Skeletal muscle tissue (tissue), 4 donors: Measurements from ENCODE around the gene MAPKAP1. TPM values are rescaled to one million over a fixed set of nuclear protein-coding genes. Genes with fewer than 3 reads are reported as not detected.

Source experiments
- H3K27ac ChIP-seq: one replicate; pipeline ENCODE4 v1.7.0; 2013; ENCODE audit warnings: mild to moderate bottlenecking, low read depth, low read length, inconsistent platforms
- H3K27me3 ChIP-seq, 3 donors: one replicate each; pipeline ENCODE4 v1.7.0; 2013; ENCODE audit warnings: low read length in 3 of 3; ENCODE audit not compliant: control insufficient read depth in 3 of 3, insufficient read depth in 3 of 3
- H3K36me3 ChIP-seq, 3 donors: one replicate each; pipeline ENCODE4 v1.7.0; 2013; ENCODE audit warnings: low read length in 3 of 3; ENCODE audit not compliant: control insufficient read depth in 3 of 3, insufficient read depth in 3 of 3
- H3K4me1 ChIP-seq, 3 donors: one replicate each; pipeline ENCODE4 v1.7.0; 2013; ENCODE audit warnings: low read length in 3 of 3, mild to moderate bottlenecking in 3 of 3; ENCODE audit not compliant: control insufficient read depth in 3 of 3, insufficient read depth in 3 of 3
- H3K4me3 ChIP-seq, 3 donors: one replicate each; pipeline ENCODE4 v1.7.0; 2013; ENCODE audit warnings: low read length in 3 of 3
- H3K9ac ChIP-seq, 3 donors: one replicate each; pipeline ENCODE4 v1.7.0; 2013; ENCODE audit warnings: low read length in 3 of 3, mild to moderate bottlenecking in 3 of 3, moderate library complexity in 2 of 3, low read depth in 1 of 3
- H3K9me3 ChIP-seq, 3 donors: one replicate each; pipeline ENCODE4 v1.7.0; 2013; ENCODE audit warnings: low read length in 3 of 3; ENCODE audit not compliant: control insufficient read depth in 3 of 3
- total RNA-seq: library from RNA; depleted of rRNA; stranded (reverse); fragments of >200 nt; gene quantifications from one replicate; pipeline ENCODE4 v1.2.3, GENCODE V29; 2014
- donor health status: Osteomylitis.

Gene MAPKAP1
- total RNA-seq, 1 donor from 2014 or later, result 44.9 TPM

- Histone ChIP-seq H3K9me3 (no peaks in the 10 kb centered on the region), H3K4me3 (no peak overlapping the region), H3K9ac (no peak overlapping the region), H3K4me1 (no peaks in the 10 kb centered on the region), H3K27ac (no peak overlapping the region), H3K36me3 (no peaks in the 10 kb centered on the region), H3K27me3 (no peaks in the 10 kb centered on the region)
These were observed 170.7 kb downstream of the MAPKAP1 start for GRCh38 chr9:125536167-125536772.

GRCh38 chr9:125534971-125535701, 171.9 kb downstream of the MAPKAP1 start:
- Histone ChIP-seq H3K4me3 (no peak overlapping the region), H3K9ac (no peak overlapping the region), H3K9me3 (no peaks in the 10 kb centered on the region), H3K27ac (no peak overlapping the region), H3K27me3 (no peaks in the 10 kb centered on the region), H3K4me1 (no peaks in the 10 kb centered on the region), H3K36me3 (no peaks in the 10 kb centered on the region)

GRCh38 chr9:125532812-125533594, 174.0 kb downstream of the MAPKAP1 start:
- Histone ChIP-seq H3K36me3 (no peaks in the 10 kb centered on the region), H3K27me3 (no peaks in the 10 kb centered on the region), H3K9ac (no peak overlapping the region), H3K4me3 (no peak overlapping the region), H3K9me3 (no peaks in the 10 kb centered on the region), H3K4me1 (no peaks in the 10 kb centered on the region), H3K27ac (no peak overlapping the region)

GRCh38 chr9:125532412-125532811, 174.6 kb downstream of the MAPKAP1 start:
- Histone ChIP-seq H3K27ac (no peak overlapping the region), H3K27me3 (no peaks in the 10 kb centered on the region), H3K4me1 (no peaks in the 10 kb centered on the region), H3K4me3 (no peak overlapping the region), H3K9ac (no peak overlapping the region), H3K9me3 (no peaks in the 10 kb centered on the region), H3K36me3 (no peaks in the 10 kb centered on the region)

- Histone ChIP-seq H3K36me3 (no peaks in the 10 kb centered on the region), H3K4me3 (no peak overlapping the region), H3K27ac (no peak overlapping the region), H3K9ac (no peak overlapping the region), H3K4me1 (no peaks in the 10 kb centered on the region), H3K27me3 (no peaks in the 10 kb centered on the region), H3K9me3 (no peaks in the 10 kb centered on the region)
These were observed 177.2 kb downstream of the MAPKAP1 start for GRCh38 chr9:125529589-125530515.

GRCh38 chr9:125529107-125529506, 177.9 kb downstream of the MAPKAP1 start:
- Histone ChIP-seq H3K36me3 (no peaks in the 10 kb centered on the region), H3K4me1 (no peaks in the 10 kb centered on the region), H3K27me3 (no peaks in the 10 kb centered on the region), H3K27ac (no peak overlapping the region), H3K9ac (no peak overlapping the region), H3K9me3 (no peaks in the 10 kb centered on the region), H3K4me3 (no peak overlapping the region)

- Histone ChIP-seq H3K9ac (no peak overlapping the region), H3K27ac (no peak overlapping the region)
These were observed 179.5 kb downstream of the MAPKAP1 start for GRCh38 chr9:125527471-125528002.

GRCh38 chr9:125525921-125526631, 180.9 kb downstream of the MAPKAP1 start:
- H3K9ac ChIP-seq, result no peak overlapping the region

More at GRCh38 chr9:125527471-125528002, 179.5 kb downstream of the MAPKAP1 start:
- Histone ChIP-seq H3K4me1 (no peaks in the 10 kb centered on the region), H3K9me3 (no peaks in the 10 kb centered on the region), H3K27me3 (no peaks in the 10 kb centered on the region), H3K4me3 (no peak overlapping the region), H3K36me3 (no peaks in the 10 kb centered on the region)

More at GRCh38 chr9:125525921-125526631, 180.9 kb downstream of the MAPKAP1 start:
- H3K27ac ChIP-seq, result no peak overlapping the region
- no peaks in the 10 kb centered on the region for H3K9me3 ChIP-seq
- H3K36me3 ChIP-seq, result no peaks in the 10 kb centered on the region
- peaks cover 0 to 2% (median 0%) of the 10 kb centered on the region in 3 donors for H3K4me1 ChIP-seq
- no peak overlapping the region for H3K4me3 ChIP-seq
- H3K27me3 ChIP-seq, result no peaks in the 10 kb centered on the region
